Neural progenitor cell (in vitro differentiated cells): ENCODE data around the gene STAP1. TPM values are rescaled to one million over a fixed set of nuclear protein-coding genes. Genes with fewer than 3 reads are reported as not detected.

Experiments used
- DNase-seq: peaks from one replicate; pipeline ENCODE4 v3.0.0-alpha.2; 2016; ENCODE audit warnings: low spot score
- H2AFZ ChIP-seq: fragments of 200-600 bp; sonication (generic); replicated peaks from 2 replicates; pipeline ENCODE4 v1.6.1; 2016; ENCODE audit warnings: antibody characterized with exemption
- H3F3A ChIP-seq: fragments of 200-600 bp; sonication (generic); 2 replicates; pipeline ENCODE4 v1.6.1; 2016; ENCODE audit warnings: antibody characterized with exemption, low read depth
- H3K27ac ChIP-seq: fragments of 200-600 bp; sonication (generic); 2 replicates; pipeline ENCODE4 v1.5.1; 2016; ENCODE audit warnings: mild to moderate bottlenecking
- H3K27me3 ChIP-seq: fragments of 200-600 bp; sonication (generic); 2 replicates; pipeline ENCODE4 v1.6.1; 2016; ENCODE audit warnings: mild to moderate bottlenecking, moderate library complexity
- H3K36me3 ChIP-seq: fragments of 200-600 bp; sonication (generic); 2 replicates; pipeline ENCODE4 v1.5.1; 2016
- H3K4me1 ChIP-seq: fragments of 200-600 bp; sonication (generic); 2 replicates; pipeline ENCODE4 v1.6.1; 2016; ENCODE audit warnings: mixed run types
- H3K4me2 ChIP-seq: fragments of 200-600 bp; sonication (generic); 2 replicates; pipeline ENCODE4 v1.6.1; 2016
- H3K4me3 ChIP-seq: fragments of 200-600 bp; sonication (generic); 2 replicates; pipeline ENCODE4 v1.5.1; 2016
- H3K79me2 ChIP-seq: fragments of 200-600 bp; sonication (generic); 2 replicates; pipeline ENCODE4 v1.6.1; 2016; ENCODE audit warnings: low read depth
- H3K9ac ChIP-seq: fragments of 200-600 bp; sonication (generic); 2 replicates; pipeline ENCODE4 v1.6.1; 2016
- H3K9me3 ChIP-seq: fragments of 200-600 bp; sonication (generic); 2 replicates; pipeline ENCODE4 v1.5.1; 2016; ENCODE audit warnings: low read depth
- H4K20me1 ChIP-seq: fragments of 200-600 bp; sonication (generic); 2 replicates; pipeline ENCODE4 v1.6.1; 2016; ENCODE audit warnings: low read depth
- H3K27ac Mint-ChIP-seq: 3 replicates; pipeline ENCODE4 v1.8.0; 2021; ENCODE audit warnings: mixed read lengths
- H3K27me3 Mint-ChIP-seq: 2 replicates; pipeline ENCODE4 v1.8.0; 2022; ENCODE audit warnings: low read depth, mild to moderate bottlenecking, inconsistent platforms, moderate library complexity, mixed read lengths; ENCODE audit not compliant: insufficient read depth
- H3K36me3 Mint-ChIP-seq: 3 replicates; pipeline ENCODE4 v1.8.0; 2021; ENCODE audit warnings: mixed read lengths
- H3K4me1 Mint-ChIP-seq: 3 replicates; pipeline ENCODE4 v1.8.0; 2021; ENCODE audit warnings: mixed read lengths
- H3K4me3 Mint-ChIP-seq: 3 replicates; pipeline ENCODE4 v1.8.0; 2021; ENCODE audit warnings: mild to moderate bottlenecking, moderate library complexity, mixed read lengths
- H3K9me3 Mint-ChIP-seq: 3 replicates; pipeline ENCODE4 v1.8.0; 2020; ENCODE audit warnings: mixed read lengths
- EZH2 ChIP-seq: fragments of 200-600 bp; sonication (generic); IDR thresholded peaks from 2 replicates; pipeline ENCODE4 v1.6.1; 2017; ENCODE audit warnings: antibody characterized with exemption, mild to moderate bottlenecking, moderate library complexity
- EZH2phosphoT487 ChIP-seq: fragments of 200-600 bp; sonication (generic); IDR thresholded peaks from 2 replicates; pipeline ENCODE4 v1.6.1; 2017; ENCODE audit warnings: antibody characterized with exemption
- total RNA-seq: library from RNA; depleted of rRNA; stranded (reverse); fragments of >200 nt; gene quantifications from 2 replicates; pipeline ENCODE4 v1.2.3, GENCODE V29; 2015; ENCODE audit warnings: low replicate concordance
- TF ChIP-seq, protein P1 (sequence below): fragments of 200-600 bp; sonication (generic); IDR thresholded peaks from 2 replicates; pipeline ENCODE4 v1.5.1; 2017; ENCODE audit warnings: antibody characterized with exemption, mild to moderate bottlenecking

STAP1 gene
- total RNA-seq, 1 donor from 2014 or later: not detected

- Histone ChIP-seq H3K36me3 (no peaks in the 10 kb centered on the region), H3K9me3 (no peaks in the 10 kb centered on the region), H3K27ac (no peak overlapping the region), H3K79me2 (no peaks in the 10 kb centered on the region), H4K20me1 (no peaks in the 10 kb centered on the region), H3K9ac (no peak overlapping the region), H2AFZ (no peak overlapping the region), H3K4me1 (no peaks in the 10 kb centered on the region), H3K4me3 (no peak overlapping the region), H3K4me2 (no peak overlapping the region), H3K27me3 (no peaks in the 10 kb centered on the region), H3F3A (no peaks in the 10 kb centered on the region)
- DNase-seq: no peak
- Mint-ChIP-seq H3K27ac (no peak overlapping the region), H3K27me3 (no peaks in the 10 kb centered on the region), H3K9me3 (no peaks in the 10 kb centered on the region), H3K4me1 (no peaks in the 10 kb centered on the region), H3K36me3 (no peaks in the 10 kb centered on the region), H3K4me3 (no peak overlapping the region)
- TF ChIP-seq EZH2 (no peak), EZH2phosphoT487 (no peak)
- TF ChIP-seq, protein P1, sequence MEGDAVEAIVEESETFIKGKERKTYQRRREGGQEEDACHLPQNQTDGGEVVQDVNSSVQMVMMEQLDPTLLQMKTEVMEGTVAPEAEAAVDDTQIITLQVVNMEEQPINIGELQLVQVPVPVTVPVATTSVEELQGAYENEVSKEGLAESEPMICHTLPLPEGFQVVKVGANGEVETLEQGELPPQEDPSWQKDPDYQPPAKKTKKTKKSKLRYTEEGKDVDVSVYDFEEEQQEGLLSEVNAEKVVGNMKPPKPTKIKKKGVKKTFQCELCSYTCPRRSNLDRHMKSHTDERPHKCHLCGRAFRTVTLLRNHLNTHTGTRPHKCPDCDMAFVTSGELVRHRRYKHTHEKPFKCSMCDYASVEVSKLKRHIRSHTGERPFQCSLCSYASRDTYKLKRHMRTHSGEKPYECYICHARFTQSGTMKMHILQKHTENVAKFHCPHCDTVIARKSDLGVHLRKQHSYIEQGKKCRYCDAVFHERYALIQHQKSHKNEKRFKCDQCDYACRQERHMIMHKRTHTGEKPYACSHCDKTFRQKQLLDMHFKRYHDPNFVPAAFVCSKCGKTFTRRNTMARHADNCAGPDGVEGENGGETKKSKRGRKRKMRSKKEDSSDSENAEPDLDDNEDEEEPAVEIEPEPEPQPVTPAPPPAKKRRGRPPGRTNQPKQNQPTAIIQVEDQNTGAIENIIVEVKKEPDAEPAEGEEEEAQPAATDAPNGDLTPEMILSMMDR: no peak
Measured at GRCh38 chr4:67556436-67556835, 2.1 kb upstream of the STAP1 start.

DNA sequence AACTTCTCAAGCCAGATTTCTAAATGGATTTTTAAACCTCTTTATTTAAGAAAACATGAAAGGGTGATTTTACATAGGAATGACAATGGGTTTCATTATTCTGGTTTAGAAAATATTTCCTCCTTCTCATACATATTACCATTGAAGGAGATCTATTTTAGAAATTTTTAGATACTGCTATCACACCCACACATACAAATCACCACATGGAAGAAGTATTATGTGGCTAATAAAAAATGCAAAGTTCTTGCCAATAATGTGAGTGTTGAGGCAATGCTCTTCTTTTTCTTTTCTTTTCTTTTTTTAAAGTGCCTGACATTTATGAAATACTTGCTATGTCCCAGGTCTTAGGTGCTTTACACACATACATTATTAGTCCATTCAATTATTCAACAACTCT lies 6.8 kb downstream of the STAP1 start:
- H3K27me3 Mint-ChIP-seq: peaks cover 3% of the 10 kb centered on the region
- no peaks in the 10 kb centered on the region for H3K27me3 ChIP-seq
- H3K4me3 ChIP-seq: no peak overlapping the region
- no peak overlapping the region for H3K27ac ChIP-seq
- H4K20me1 ChIP-seq: no peaks in the 10 kb centered on the region
- no peaks in the 10 kb centered on the region for H3K4me1 Mint-ChIP-seq
- H3K9me3 ChIP-seq: no peaks in the 10 kb centered on the region
- H3K4me2 ChIP-seq: no peak overlapping the region
- H3K27ac Mint-ChIP-seq: no peak overlapping the region
- H3K9ac ChIP-seq: no peak overlapping the region
- H2AFZ ChIP-seq: no peak overlapping the region
- H3K4me1 ChIP-seq: no peaks in the 10 kb centered on the region
- no peak for DNase-seq
- H3K9me3 Mint-ChIP-seq: no peaks in the 10 kb centered on the region
- no peak for TF ChIP-seq EZH2phosphoT487
- TF ChIP-seq EZH2: no peak
- TF ChIP-seq, protein P1: no peak
- no peaks in the 10 kb centered on the region for H3K79me2 ChIP-seq
- H3K36me3 ChIP-seq: no peaks in the 10 kb centered on the region
- no peak overlapping the region for H3K4me3 Mint-ChIP-seq
- no peaks in the 10 kb centered on the region for H3F3A ChIP-seq
- H3K36me3 Mint-ChIP-seq: no peaks in the 10 kb centered on the region

- TF ChIP-seq, protein P1: no peak
- TF ChIP-seq EZH2: no peak
- TF ChIP-seq EZH2phosphoT487: no peak
- H3K27ac ChIP-seq: no peak overlapping the region
- no peaks in the 10 kb centered on the region for H3K79me2 ChIP-seq
- H3K4me2 ChIP-seq: no peak overlapping the region
- no peaks in the 10 kb centered on the region for H3K36me3 Mint-ChIP-seq
- no peaks in the 10 kb centered on the region for H3K27me3 ChIP-seq
- peak overlapping the region; percentile 26 for H2AFZ ChIP-seq
- H3K9me3 Mint-ChIP-seq: no peaks in the 10 kb centered on the region
- no peak overlapping the region for H3K27ac Mint-ChIP-seq
- H3F3A ChIP-seq: no peaks in the 10 kb centered on the region
- H3K4me3 ChIP-seq: no peak overlapping the region
- H3K9me3 ChIP-seq: no peaks in the 10 kb centered on the region
- DNase-seq: no peak
- H4K20me1 ChIP-seq: no peaks in the 10 kb centered on the region
- no peaks in the 10 kb centered on the region for H3K36me3 ChIP-seq
- no peaks in the 10 kb centered on the region for H3K4me1 ChIP-seq
- H3K9ac ChIP-seq: no peak overlapping the region
- no peak overlapping the region for H3K4me3 Mint-ChIP-seq
- H3K27me3 Mint-ChIP-seq: peaks cover 3% of the 10 kb centered on the region
- H3K4me1 Mint-ChIP-seq: no peaks in the 10 kb centered on the region
Measured at GRCh38 chr4:67566335-67566734, 7.8 kb downstream of the STAP1 start.

GRCh38 chr4:67568820-67569219 lies 10.3 kb downstream of the STAP1 start:
- Histone ChIP-seq H3K27me3 (no peaks in the 10 kb centered on the region), H3K79me2 (no peaks in the 10 kb centered on the region), H2AFZ (no peak overlapping the region), H3K9me3 (no peaks in the 10 kb centered on the region), H3K36me3 (no peaks in the 10 kb centered on the region), H3K27ac (no peak overlapping the region), H3K4me2 (no peak overlapping the region), H3K4me3 (no peak overlapping the region), H4K20me1 (no peaks in the 10 kb centered on the region), H3F3A (no peaks in the 10 kb centered on the region), H3K9ac (no peak overlapping the region), H3K4me1 (no peaks in the 10 kb centered on the region)
- no peak overlapping the region for H3K27ac Mint-ChIP-seq
- DNase-seq: no peak
- H3K4me3 Mint-ChIP-seq: no peak overlapping the region
- H3K9me3 Mint-ChIP-seq: no peaks in the 10 kb centered on the region
- TF ChIP-seq EZH2phosphoT487: no peak
- TF ChIP-seq, protein P1: no peak
- H3K36me3 Mint-ChIP-seq: no peaks in the 10 kb centered on the region
- H3K27me3 Mint-ChIP-seq: no peaks in the 10 kb centered on the region
- no peaks in the 10 kb centered on the region for H3K4me1 Mint-ChIP-seq
